GM12878 (cell line): ENCODE data around the gene GSAP. TPM values are rescaled to one million over a fixed set of nuclear protein-coding genes. Genes with fewer than 3 reads are reported as not detected.

Source experiments
- ATAC-seq: fragments of 200-7000 bp; cut with Tn5 transposase; 3 replicates; pipeline ENCODE4 v1.9.1; 2020; ENCODE audit warnings: mild to moderate bottlenecking, moderate library complexity
- BruUV-seq: library from RNA; stranded (reverse); fragments of 400-500 nt; replicated peaks from 2 replicates; lab custom pipeline; 2021; lab: Mats Ljungman, UMichigan
- CTCF ChIA-PET: fragments of 300-600 bp; sonication (Branson Sonifier 250); formaldehyde crosslinking; extraction: SDS; loops from one replicate; lab custom pipeline; 2021; ENCODE audit warnings: inconsistent platforms; lab: Yijun Ruan, JAX
- POLR2A ChIA-PET: fragments of 350-600 bp; formaldehyde crosslinking; extraction: SDS; loops from one replicate; lab custom pipeline; 2021; ENCODE audit warnings: inconsistent platforms; lab: Charles Lee
- RAD21 ChIA-PET: fragments of 300-600 bp; sonication (Branson Sonifier 250); formaldehyde crosslinking; loops from one replicate; lab custom pipeline; 2023; ENCODE audit warnings: antibody characterized with exemption; ENCODE audit not compliant: unreplicated experiment; lab: Charles Lee
- SMC1A ChIA-PET: fragments of 300-600 bp; sonication (Branson Sonifier 250); formaldehyde crosslinking; loops from one replicate; lab custom pipeline; 2023; ENCODE audit not compliant: unreplicated experiment, uncharacterized antibody; lab: Charles Lee
- DNase-seq: peaks from one replicate; pipeline ENCODE4 v3.0.0-alpha.2; 2011; ENCODE audit warnings: low read depth, low spot score
- FAIRE-seq: peaks from 3 replicates; lab custom pipeline; 2011; peaks lifted over from hg19 to GRCh38; lab: Jason Lieb, UNC
- H2AFZ ChIP-seq: 2 replicates; pipeline ENCODE4 v1.6.0; 2011; ENCODE audit warnings: low read depth, low read length, control low read depth; ENCODE audit not compliant: control insufficient read depth
- H3K27ac ChIP-seq: 2 replicates; pipeline ENCODE4 v1.5.1; 2011; ENCODE audit warnings: control low read depth; ENCODE audit not compliant: control insufficient read depth, insufficient read depth
- H3K27me3 ChIP-seq, 2 experiments: replicated peaks in 1 of 2; 2 replicates each; pipeline versions ENCODE4 v1.6.0 to v1.6.1; 2011; ENCODE audit warnings: low read length in 1 of 2; ENCODE audit not compliant: control insufficient read depth in 2 of 2, insufficient read depth in 2 of 2
- H3K36me3 ChIP-seq, 2 experiments: 2 replicates each; pipeline ENCODE4 v1.5.1; 2011; ENCODE audit warnings: low read length in 1 of 2; ENCODE audit not compliant: control insufficient read depth in 2 of 2, insufficient read depth in 2 of 2
- H3K4me1 ChIP-seq: 2 replicates; pipeline ENCODE4 v1.6.1; 2011; ENCODE audit warnings: mild to moderate bottlenecking, low read length, moderate library complexity, mixed read lengths; ENCODE audit not compliant: control insufficient read depth, insufficient read depth
- H3K4me2 ChIP-seq: 2 replicates; pipeline ENCODE4 v1.6.0; 2011; ENCODE audit warnings: control low read depth; ENCODE audit not compliant: control insufficient read depth, insufficient read depth
- H3K4me3 ChIP-seq: fragments of 200-600 bp; sonication (generic); 2 replicates; pipeline ENCODE4 v1.5.1; 2016
- H3K79me2 ChIP-seq: 2 replicates; pipeline ENCODE4 v1.6.0; 2011; ENCODE audit warnings: low read length; ENCODE audit not compliant: control insufficient read depth, insufficient read depth
- H3K9ac ChIP-seq: 2 replicates; pipeline ENCODE4 v1.8.0; 2011; ENCODE audit warnings: low read length, control low read depth, mixed read lengths; ENCODE audit not compliant: control insufficient read depth, insufficient read depth
- H3K9me3 ChIP-seq: replicated peaks from 3 replicates; pipeline ENCODE4 v1.5.1; 2011; ENCODE audit warnings: mild to moderate bottlenecking, low read length; ENCODE audit not compliant: control insufficient read depth, insufficient read depth
- H4K20me1 ChIP-seq: 2 replicates; pipeline ENCODE4 v1.6.0; 2011; ENCODE audit not compliant: control insufficient read depth, insufficient read depth
- ASH2L ChIP-seq: fragments of 300-600, 200-600 bp; sonication (generic); IDR thresholded peaks from 2 replicates; pipeline ENCODE4 v1.6.1; 2017; ENCODE audit warnings: low read depth, mild to moderate bottlenecking, borderline replicate concordance
- BCL11A ChIP-seq: IDR thresholded peaks from 2 replicates; pipeline ENCODE4 v1.6.1; 2011; ENCODE audit warnings: low read depth, low read length
- BMI1 ChIP-seq: fragments of 450-650 bp; IDR thresholded peaks from 2 replicates; pipeline ENCODE4 v1.6.1; 2016; ENCODE audit warnings: mild to moderate bottlenecking, moderate library complexity, borderline replicate concordance
- DPF2 ChIP-seq: fragments of 450-650 bp; IDR thresholded peaks from 2 replicates; pipeline ENCODE4 v1.6.1; 2017; ENCODE audit warnings: mild to moderate bottlenecking
- HDGF ChIP-seq: fragments of 450-650 bp; IDR thresholded peaks from 2 replicates; pipeline ENCODE4 v1.6.1; 2016; ENCODE audit warnings: antibody characterized with exemption
- IRF4 ChIP-seq: IDR thresholded peaks from 2 replicates; pipeline ENCODE4 v1.6.1; 2011; ENCODE audit warnings: low read depth, low read length
- JUNB ChIP-seq: IDR thresholded peaks from 2 replicates; pipeline ENCODE4 v1.6.1; 2016; ENCODE audit warnings: antibody characterized with exemption, mild to moderate bottlenecking
- MTA2 ChIP-seq: fragments of 450-650 bp; IDR thresholded peaks from 2 replicates; pipeline ENCODE4 v1.6.1; 2016; ENCODE audit warnings: low read depth, mild to moderate bottlenecking, moderate library complexity
- NRF1 ChIP-seq: conservative IDR thresholded peaks from 2 replicates; pipeline ENCODE4 v1.6.1; 2011; ENCODE audit warnings: mild to moderate bottlenecking, low read depth, low read length, improper control_type of control experiment
- RAD51 ChIP-seq: fragments of 450-650 bp; IDR thresholded peaks from 2 replicates; pipeline ENCODE4 v1.6.1; 2016; ENCODE audit warnings: moderate library complexity, mild to moderate bottlenecking, inconsistent platforms
- SMC3 ChIP-seq: IDR thresholded peaks from 2 replicates; pipeline ENCODE4 v1.6.1; 2011; ENCODE audit warnings: low read length, improper control_type of control experiment, borderline replicate concordance
- SP1 ChIP-seq: IDR thresholded peaks from one replicate; pipeline ENCODE4 v1.6.1; 2011; ENCODE audit warnings: low read depth, low read length
- WGBS: methylation state at CpG from one replicate; pipeline ENCODE4 v1.1.6; 2016; ENCODE audit warnings: low lambda C conversion rate; ENCODE audit not compliant: insufficient replicate concordance, insufficient coverage; ENCODE audit errors: missing lambda C conversion rate; 5-methylcytosine and 5-hydroxymethylcytosine counted together
- in situ Hi-C: fragments of 300-500 bp; cut with MboI; formaldehyde crosslinking; loops from 9 replicates; pipeline ENCODE4 v1.14.3; 2018; ENCODE audit warnings: mixed read lengths
- intact Hi-C: fragments of 100-400 bp; cut with micrococcal nuclease; formaldehyde crosslinking; loops from one replicate; pipeline ENCODE4 v1.14.2; 2022; ENCODE audit not compliant: unreplicated experiment
- polyA plus RNA-seq, 11 experiments: library from polyadenylated mRNA; depleted of rRNA in 4 of 11; unstranded in 6 of 11; stranded (reverse) in 5 of 11; fragments of >200 nt; fragmentation: Nextera tagmentation in 4 of 11; fragmentation: Illumina TruSeq in 1 of 11; extraction: Ambion mirVana in 4 of 11; extraction: Trizol in 1 of 11; gene quantifications; 1 replicate in 1 of 11; 2 replicates in 10 of 11; pipeline versions ENCODE4 v1.2.1 to v1.2.3, GENCODE V29; 2011 to 2016; ENCODE audit warnings: inconsistent platforms in 2 of 11, missing spikeins in 2 of 11, low read depth in 1 of 11
- total RNA-seq, 4 experiments: library from RNA; depleted of rRNA in 3 of 4; stranded (reverse); fragments of >200 nt in 3 of 4; fragmentation: Illumina TruSeq in 1 of 4; extraction: Trizol in 1 of 4; gene quantifications; 2 replicates each; pipeline versions ENCODE4 v1.2.1 to v1.2.3, GENCODE V29; 2013 to 2021
- TF ChIP-seq, protein P1 (sequence below): fragments of 450-650 bp; IDR thresholded peaks from 2 replicates; pipeline ENCODE4 v1.6.1; 2018; ENCODE audit warnings: mild to moderate bottlenecking, low read depth, moderate library complexity; ENCODE audit not compliant: partially characterized antibody
- TF ChIP-seq, protein P2 (sequence below): fragments of 450-650 bp; IDR thresholded peaks from 2 replicates; pipeline ENCODE4 v1.6.1; 2014; ENCODE audit warnings: mild to moderate bottlenecking

The GSAP gene
- total and polyA plus RNA-seq, 10 of the 15 experiments (the other 5 are each of a cell fraction or from before 2014, with no cell fraction given) = 6.6 to 38.1 (median 21.8) TPM

DNA sequence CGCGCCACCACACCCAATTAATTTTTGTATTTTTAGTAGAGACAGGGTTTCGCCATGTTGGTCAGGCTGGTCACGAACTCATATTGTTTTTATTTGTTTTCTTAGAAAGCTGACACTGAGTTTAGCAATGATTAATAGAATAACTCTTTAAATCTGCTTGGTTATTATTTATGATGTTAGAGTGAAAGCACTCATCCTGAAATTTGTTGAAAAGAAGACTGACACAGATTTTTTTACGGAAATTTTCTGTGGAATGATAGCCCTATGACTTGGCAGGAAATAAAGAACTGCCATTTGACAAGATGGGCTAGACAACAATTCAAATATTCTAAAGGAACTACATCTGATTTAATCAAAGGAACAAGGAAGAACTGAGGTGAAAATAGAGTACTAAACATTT, 4.3 kb upstream of the GSAP start:
- Histone ChIP-seq H3K4me3 (no peak overlapping the region), H4K20me1 (no peaks in the 10 kb centered on the region), H3K9ac (no peak overlapping the region), H3K4me2 (no peak overlapping the region), H3K27me3 (no peaks in the 10 kb centered on the region), H3K36me3 (no peaks in the 10 kb centered on the region), H2AFZ (no peak overlapping the region), H3K4me1 (peaks cover 4% of the 10 kb centered on the region; the same call in 1 of the 2 replicates), H3K79me2 (no peaks in the 10 kb centered on the region; the same call in 1 of the 2 replicates), H3K27ac (no peak overlapping the region), H3K9me3 (no peaks in the 10 kb centered on the region)
- CTCF ChIA-PET = interaction anchor here (9.2 kb wide), 1 partner anchor 7 kb away, joined by 59 read pairs; no protein-coding TSS in a partner anchor
- RAD21 ChIA-PET = no interaction called here
- in situ Hi-C loops = no loop called here
- FAIRE-seq = no peak
- intact Hi-C loops = no loop called here
- ATAC-seq = no peak
- no TSS peak for BruUV-seq
- no peak for DNase-seq
- POLR2A ChIA-PET = no interaction called here
- TF ChIP-seq ASH2L = no peak
- TF ChIP-seq BCL11A = no peak
- TF ChIP-seq JUNB = no peak
- no peak for TF ChIP-seq MTA2
- TF ChIP-seq NRF1 = no peak
- TF ChIP-seq RAD51 = no peak
- no peak for TF ChIP-seq IRF4
- TF ChIP-seq SMC3 = no peak
- TF ChIP-seq HDGF = no peak
- TF ChIP-seq, protein P1, sequence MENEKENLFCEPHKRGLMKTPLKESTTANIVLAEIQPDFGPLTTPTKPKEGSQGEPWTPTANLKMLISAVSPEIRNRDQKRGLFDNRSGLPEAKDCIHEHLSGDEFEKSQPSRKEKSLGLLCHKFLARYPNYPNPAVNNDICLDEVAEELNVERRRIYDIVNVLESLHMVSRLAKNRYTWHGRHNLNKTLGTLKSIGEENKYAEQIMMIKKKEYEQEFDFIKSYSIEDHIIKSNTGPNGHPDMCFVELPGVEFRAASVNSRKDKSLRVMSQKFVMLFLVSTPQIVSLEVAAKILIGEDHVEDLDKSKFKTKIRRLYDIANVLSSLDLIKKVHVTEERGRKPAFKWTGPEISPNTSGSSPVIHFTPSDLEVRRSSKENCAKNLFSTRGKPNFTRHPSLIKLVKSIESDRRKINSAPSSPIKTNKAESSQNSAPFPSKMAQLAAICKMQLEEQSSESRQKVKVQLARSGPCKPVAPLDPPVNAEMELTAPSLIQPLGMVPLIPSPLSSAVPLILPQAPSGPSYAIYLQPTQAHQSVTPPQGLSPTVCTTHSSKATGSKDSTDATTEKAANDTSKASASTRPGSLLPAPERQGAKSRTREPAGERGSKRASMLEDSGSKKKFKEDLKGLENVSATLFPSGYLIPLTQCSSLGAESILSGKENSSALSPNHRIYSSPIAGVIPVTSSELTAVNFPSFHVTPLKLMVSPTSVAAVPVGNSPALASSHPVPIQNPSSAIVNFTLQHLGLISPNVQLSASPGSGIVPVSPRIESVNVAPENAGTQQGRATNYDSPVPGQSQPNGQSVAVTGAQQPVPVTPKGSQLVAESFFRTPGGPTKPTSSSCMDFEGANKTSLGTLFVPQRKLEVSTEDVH = no peak
- no peak for TF ChIP-seq SP1
- no peak for TF ChIP-seq BMI1
- no peak for TF ChIP-seq DPF2
- TF ChIP-seq, protein P2, sequence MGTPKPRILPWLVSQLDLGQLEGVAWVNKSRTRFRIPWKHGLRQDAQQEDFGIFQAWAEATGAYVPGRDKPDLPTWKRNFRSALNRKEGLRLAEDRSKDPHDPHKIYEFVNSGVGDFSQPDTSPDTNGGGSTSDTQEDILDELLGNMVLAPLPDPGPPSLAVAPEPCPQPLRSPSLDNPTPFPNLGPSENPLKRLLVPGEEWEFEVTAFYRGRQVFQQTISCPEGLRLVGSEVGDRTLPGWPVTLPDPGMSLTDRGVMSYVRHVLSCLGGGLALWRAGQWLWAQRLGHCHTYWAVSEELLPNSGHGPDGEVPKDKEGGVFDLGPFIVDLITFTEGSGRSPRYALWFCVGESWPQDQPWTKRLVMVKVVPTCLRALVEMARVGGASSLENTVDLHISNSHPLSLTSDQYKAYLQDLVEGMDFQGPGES = no peak
- SMC1A ChIA-PET = interaction anchor here (1.4 kb wide), 1 partner anchor 53 kb away, joined by 3 read pairs; no protein-coding TSS in a partner anchor
- 96% methylated on average over 5 of the region's 5 CpGs for WGBS
